GM12878 (cell line): ENCODE data around the gene TXNL4A. TPM values are rescaled to one million over a fixed set of nuclear protein-coding genes. Genes with fewer than 3 reads are reported as not detected.

Experiments used
- ATAC-seq: fragments of 200-7000 bp; cut with Tn5 transposase; 3 replicates; pipeline ENCODE4 v1.9.1; 2020; ENCODE audit warnings: mild to moderate bottlenecking, moderate library complexity
- BruUV-seq: library from RNA; stranded (reverse); fragments of 400-500 nt; replicated peaks from 2 replicates; lab custom pipeline; 2021; lab: Mats Ljungman, UMichigan
- CTCF ChIA-PET: fragments of 300-600 bp; sonication (Branson Sonifier 250); formaldehyde crosslinking; extraction: SDS; loops from one replicate; lab custom pipeline; 2021; ENCODE audit warnings: inconsistent platforms; lab: Yijun Ruan, JAX
- POLR2A ChIA-PET: fragments of 350-600 bp; formaldehyde crosslinking; extraction: SDS; loops from one replicate; lab custom pipeline; 2021; ENCODE audit warnings: inconsistent platforms; lab: Charles Lee
- RAD21 ChIA-PET: fragments of 300-600 bp; sonication (Branson Sonifier 250); formaldehyde crosslinking; loops from one replicate; lab custom pipeline; 2023; ENCODE audit warnings: antibody characterized with exemption; ENCODE audit not compliant: unreplicated experiment; lab: Charles Lee
- SMC1A ChIA-PET: fragments of 300-600 bp; sonication (Branson Sonifier 250); formaldehyde crosslinking; loops from one replicate; lab custom pipeline; 2023; ENCODE audit not compliant: unreplicated experiment, uncharacterized antibody; lab: Charles Lee
- DNase-seq: peaks from one replicate; pipeline ENCODE4 v3.0.0-alpha.2; 2011; ENCODE audit warnings: low read depth, low spot score
- FAIRE-seq: peaks from 3 replicates; lab custom pipeline; 2011; peaks lifted over from hg19 to GRCh38; lab: Jason Lieb, UNC
- H2AFZ ChIP-seq: 2 replicates; pipeline ENCODE4 v1.6.0; 2011; ENCODE audit warnings: low read depth, low read length, control low read depth; ENCODE audit not compliant: control insufficient read depth
- H3K27ac ChIP-seq: 2 replicates; pipeline ENCODE4 v1.5.1; 2011; ENCODE audit warnings: control low read depth; ENCODE audit not compliant: control insufficient read depth, insufficient read depth
- H3K27me3 ChIP-seq, 2 experiments: replicated peaks in 1 of 2; 2 replicates each; pipeline versions ENCODE4 v1.6.0 to v1.6.1; 2011; ENCODE audit warnings: low read length in 1 of 2; ENCODE audit not compliant: control insufficient read depth in 2 of 2, insufficient read depth in 2 of 2
- H3K36me3 ChIP-seq, 2 experiments: 2 replicates each; pipeline ENCODE4 v1.5.1; 2011; ENCODE audit warnings: low read length in 1 of 2; ENCODE audit not compliant: control insufficient read depth in 2 of 2, insufficient read depth in 2 of 2
- H3K4me1 ChIP-seq: 2 replicates; pipeline ENCODE4 v1.6.1; 2011; ENCODE audit warnings: mild to moderate bottlenecking, low read length, moderate library complexity, mixed read lengths; ENCODE audit not compliant: control insufficient read depth, insufficient read depth
- H3K4me2 ChIP-seq: 2 replicates; pipeline ENCODE4 v1.6.0; 2011; ENCODE audit warnings: control low read depth; ENCODE audit not compliant: control insufficient read depth, insufficient read depth
- H3K4me3 ChIP-seq: fragments of 200-600 bp; sonication (generic); 2 replicates; pipeline ENCODE4 v1.5.1; 2016
- H3K79me2 ChIP-seq: 2 replicates; pipeline ENCODE4 v1.6.0; 2011; ENCODE audit warnings: low read length; ENCODE audit not compliant: control insufficient read depth, insufficient read depth
- H3K9ac ChIP-seq: 2 replicates; pipeline ENCODE4 v1.8.0; 2011; ENCODE audit warnings: low read length, control low read depth, mixed read lengths; ENCODE audit not compliant: control insufficient read depth, insufficient read depth
- H3K9me3 ChIP-seq: replicated peaks from 3 replicates; pipeline ENCODE4 v1.5.1; 2011; ENCODE audit warnings: mild to moderate bottlenecking, low read length; ENCODE audit not compliant: control insufficient read depth, insufficient read depth
- H4K20me1 ChIP-seq: 2 replicates; pipeline ENCODE4 v1.6.0; 2011; ENCODE audit not compliant: control insufficient read depth, insufficient read depth
- BACH1 ChIP-seq: fragments of 450-650 bp; IDR thresholded peaks from 2 replicates; pipeline ENCODE4 v1.6.1; 2017; ENCODE audit warnings: mild to moderate bottlenecking, borderline replicate concordance
- BMI1 ChIP-seq: fragments of 450-650 bp; IDR thresholded peaks from 2 replicates; pipeline ENCODE4 v1.6.1; 2016; ENCODE audit warnings: mild to moderate bottlenecking, moderate library complexity, borderline replicate concordance
- EED ChIP-seq: sonication (generic); IDR thresholded peaks from 2 replicates; pipeline ENCODE4 v1.6.1; 2016; ENCODE audit warnings: antibody characterized with exemption, low read depth
- ESRRA ChIP-seq: IDR thresholded peaks from 2 replicates; pipeline ENCODE4 v1.6.1; 2012; ENCODE audit warnings: mild to moderate bottlenecking, low read length, improper control_type of control experiment
- GATAD2B ChIP-seq: fragments of 450-650 bp; conservative IDR thresholded peaks from 2 replicates; pipeline ENCODE4 v1.6.1; 2017; ENCODE audit warnings: low read depth, mild to moderate bottlenecking, moderate library complexity
- HCFC1 ChIP-seq: fragments of 150-350 bp; IDR thresholded peaks from 2 replicates; pipeline ENCODE4 v1.6.1; 2014; ENCODE audit warnings: low read length
- MEF2A ChIP-seq: IDR thresholded peaks from 2 replicates; pipeline ENCODE4 v1.6.1; 2011; ENCODE audit warnings: low read depth, mild to moderate bottlenecking, low read length, moderate library complexity; ENCODE audit not compliant: insufficient read depth
- NRF1 ChIP-seq: conservative IDR thresholded peaks from 2 replicates; pipeline ENCODE4 v1.6.1; 2011; ENCODE audit warnings: mild to moderate bottlenecking, low read depth, low read length, improper control_type of control experiment
- PAX8 ChIP-seq: fragments of 450-650 bp; IDR thresholded peaks from 2 replicates; pipeline ENCODE4 v1.6.1; 2017; ENCODE audit warnings: mild to moderate bottlenecking, moderate library complexity
- RFX5 ChIP-seq: IDR thresholded peaks from 2 replicates; pipeline ENCODE4 v1.6.1; 2011; ENCODE audit warnings: low read depth, low read length, improper control_type of control experiment
- SMC3 ChIP-seq: IDR thresholded peaks from 2 replicates; pipeline ENCODE4 v1.6.1; 2011; ENCODE audit warnings: low read length, improper control_type of control experiment, borderline replicate concordance
- SREBF2 ChIP-seq: IDR thresholded peaks from 2 replicates; pipeline ENCODE4 v1.6.1; 2012; ENCODE audit warnings: mild to moderate bottlenecking, low read length
- YY1 ChIP-seq: IDR thresholded peaks from 2 replicates; pipeline ENCODE4 v1.6.1; 2011; ENCODE audit warnings: low read depth, mild to moderate bottlenecking, low read length
- WGBS: methylation state at CpG from one replicate; pipeline ENCODE4 v1.1.6; 2016; ENCODE audit warnings: low lambda C conversion rate; ENCODE audit not compliant: insufficient replicate concordance, insufficient coverage; ENCODE audit errors: missing lambda C conversion rate; 5-methylcytosine and 5-hydroxymethylcytosine counted together
- in situ Hi-C: fragments of 300-500 bp; cut with MboI; formaldehyde crosslinking; loops from 9 replicates; pipeline ENCODE4 v1.14.3; 2018; ENCODE audit warnings: mixed read lengths
- intact Hi-C: fragments of 100-400 bp; cut with micrococcal nuclease; formaldehyde crosslinking; loops from one replicate; pipeline ENCODE4 v1.14.2; 2022; ENCODE audit not compliant: unreplicated experiment
- polyA plus RNA-seq, 11 experiments: library from polyadenylated mRNA; depleted of rRNA in 4 of 11; unstranded in 6 of 11; stranded (reverse) in 5 of 11; fragments of >200 nt; fragmentation: Nextera tagmentation in 4 of 11; fragmentation: Illumina TruSeq in 1 of 11; extraction: Ambion mirVana in 4 of 11; extraction: Trizol in 1 of 11; gene quantifications; 1 replicate in 1 of 11; 2 replicates in 10 of 11; pipeline versions ENCODE4 v1.2.1 to v1.2.3, GENCODE V29; 2011 to 2016; ENCODE audit warnings: inconsistent platforms in 2 of 11, missing spikeins in 2 of 11, low read depth in 1 of 11
- total RNA-seq, 4 experiments: library from RNA; depleted of rRNA in 3 of 4; stranded (reverse); fragments of >200 nt in 3 of 4; fragmentation: Illumina TruSeq in 1 of 4; extraction: Trizol in 1 of 4; gene quantifications; 2 replicates each; pipeline versions ENCODE4 v1.2.1 to v1.2.3, GENCODE V29; 2013 to 2021
- TF ChIP-seq, protein P1 (sequence below): fragments of 450-650 bp; IDR thresholded peaks from 2 replicates; pipeline ENCODE4 v1.6.1; 2016; ENCODE audit warnings: mild to moderate bottlenecking
- TF ChIP-seq, protein P2 (sequence below): fragments of 450-650 bp; IDR thresholded peaks from 2 replicates; pipeline ENCODE4 v1.6.1; 2017; ENCODE audit warnings: mild to moderate bottlenecking

The TXNL4A gene
- total and polyA plus RNA-seq, 10 of the 15 experiments (the other 5 are each of a cell fraction or from before 2014, with no cell fraction given): 38.4 to 329 (median 128) TPM

DNA sequence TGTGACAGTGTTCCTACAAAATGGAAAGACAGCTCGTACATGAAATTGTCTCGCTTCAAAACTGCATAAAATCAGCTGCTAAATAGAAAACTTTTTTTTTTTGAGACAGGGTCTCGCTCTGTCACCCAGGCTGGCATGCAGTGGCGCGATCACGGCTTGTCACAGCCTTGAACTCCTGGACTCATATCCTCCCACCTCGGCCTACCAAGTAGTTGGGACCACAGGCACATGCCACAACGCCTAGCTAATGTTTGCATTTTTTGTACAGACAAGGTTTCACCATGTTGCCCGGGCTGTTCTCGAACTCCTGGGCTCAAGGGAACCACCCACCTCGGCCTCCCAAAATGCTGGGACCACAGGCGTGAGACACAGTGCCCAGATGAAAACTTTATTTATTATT is 3.2 kb downstream of the TXNL4A start:
- Histone ChIP-seq H3K36me3 (peaks cover 2 to 11% of the 10 kb centered on the region in 2 experiments; a peak in 3 of 4 replicates), H3K4me3 (0 out of 2 replicates have a peak overlapping the region, but pooled peaks have one; percentile 30), H4K20me1 (peaks cover 11% of the 10 kb centered on the region; the same call in 1 of the 2 replicates), H3K27me3 (no peaks in the 10 kb centered on the region), H2AFZ (no peak overlapping the region), H3K4me2 (peak overlapping the region; percentile 30), H3K9ac (no peak overlapping the region), H3K9me3 (no peaks in the 10 kb centered on the region), H3K4me1 (no peaks in the 10 kb centered on the region; the same call in 1 of the 2 replicates), H3K27ac (no peak overlapping the region), H3K79me2 (peaks cover 85% of the 10 kb centered on the region)
- SMC1A ChIA-PET: interaction anchor here (0.6 to 2.4 kb wide), 8 partner anchors 9 to 922 kb away, joined by 3 to 8 read pairs (median 3); no protein-coding TSS in a partner anchor
- intact Hi-C loops (loop anchor here (5.0 to 10.0 kb wide), 5 partner anchors 33 to 303 kb away; partner anchors contain the start of genes KCNG2, RBFA and SLC66A2), in situ Hi-C loops (no loop called here)
- no peak for ATAC-seq
- CTCF ChIA-PET: interaction anchor here (0.6 to 1.8 kb wide), 5 partner anchors 18 to 162 kb away, joined by 3 to 6 read pairs (median 3); no protein-coding TSS in a partner anchor
- FAIRE-seq: no peak
- BruUV-seq: no TSS peak
- POLR2A ChIA-PET: interaction anchor here (0.6 to 1.3 kb wide), 5 partner anchors 19 to 172 kb away, joined by 3 to 4 read pairs (median 3); no protein-coding TSS in a partner anchor
- WGBS: 91% methylated on average over 12 of the region's 12 CpGs
- RAD21 ChIA-PET: interaction anchor here (1.4 to 2.4 kb wide), 4 partner anchors 22 to 49 kb away, joined by 3 to 9 read pairs (median 6); partner anchors contain the start of gene RBFA
- no peak for DNase-seq
- TF ChIP-seq BMI1 (no peak), MEF2A (no peak), GATAD2B (no peak), HCFC1 (no peak), SREBF2 (no peak), RFX5 (no peak), BACH1 (no peak), SMC3 (no peak), NRF1 (no peak), ESRRA (no peak), PAX8 (no peak), EED (no peak), YY1 (no peak)
- TF ChIP-seq, protein P1, sequence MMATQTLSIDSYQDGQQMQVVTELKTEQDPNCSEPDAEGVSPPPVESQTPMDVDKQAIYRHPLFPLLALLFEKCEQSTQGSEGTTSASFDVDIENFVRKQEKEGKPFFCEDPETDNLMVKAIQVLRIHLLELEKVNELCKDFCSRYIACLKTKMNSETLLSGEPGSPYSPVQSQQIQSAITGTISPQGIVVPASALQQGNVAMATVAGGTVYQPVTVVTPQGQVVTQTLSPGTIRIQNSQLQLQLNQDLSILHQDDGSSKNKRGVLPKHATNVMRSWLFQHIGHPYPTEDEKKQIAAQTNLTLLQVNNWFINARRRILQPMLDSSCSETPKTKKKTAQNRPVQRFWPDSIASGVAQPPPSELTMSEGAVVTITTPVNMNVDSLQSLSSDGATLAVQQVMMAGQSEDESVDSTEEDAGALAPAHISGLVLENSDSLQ: no peak
- TF ChIP-seq, protein P2, sequence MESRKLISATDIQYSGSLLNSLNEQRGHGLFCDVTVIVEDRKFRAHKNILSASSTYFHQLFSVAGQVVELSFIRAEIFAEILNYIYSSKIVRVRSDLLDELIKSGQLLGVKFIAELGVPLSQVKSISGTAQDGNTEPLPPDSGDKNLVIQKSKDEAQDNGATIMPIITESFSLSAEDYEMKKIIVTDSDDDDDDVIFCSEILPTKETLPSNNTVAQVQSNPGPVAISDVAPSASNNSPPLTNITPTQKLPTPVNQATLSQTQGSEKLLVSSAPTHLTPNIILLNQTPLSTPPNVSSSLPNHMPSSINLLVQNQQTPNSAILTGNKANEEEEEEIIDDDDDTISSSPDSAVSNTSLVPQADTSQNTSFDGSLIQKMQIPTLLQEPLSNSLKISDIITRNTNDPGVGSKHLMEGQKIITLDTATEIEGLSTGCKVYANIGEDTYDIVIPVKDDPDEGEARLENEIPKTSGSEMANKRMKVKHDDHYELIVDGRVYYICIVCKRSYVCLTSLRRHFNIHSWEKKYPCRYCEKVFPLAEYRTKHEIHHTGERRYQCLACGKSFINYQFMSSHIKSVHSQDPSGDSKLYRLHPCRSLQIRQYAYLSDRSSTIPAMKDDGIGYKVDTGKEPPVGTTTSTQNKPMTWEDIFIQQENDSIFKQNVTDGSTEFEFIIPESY: no peak
